GM23248 (cell line): Measurements from ENCODE around the gene BRPF3.

ENCODE experiments used
- EZH2 ChIP-seq: fragments of 200-600 bp; sonication (generic); IDR thresholded peaks from 2 replicates; pipeline ENCODE4 v1.6.1; 2018; ENCODE audit warnings: antibody characterized with exemption, mild to moderate bottlenecking; ENCODE audit not compliant: insufficient read depth, poor library complexity, severe bottlenecking
- EZH2phosphoT487 ChIP-seq: fragments of 200-600 bp; sonication (generic); IDR thresholded peaks from 2 replicates; pipeline ENCODE4 v1.6.1; 2018; ENCODE audit warnings: antibody characterized with exemption, moderate library complexity, mild to moderate bottlenecking, low read depth; ENCODE audit not compliant: insufficient read depth

DNA sequence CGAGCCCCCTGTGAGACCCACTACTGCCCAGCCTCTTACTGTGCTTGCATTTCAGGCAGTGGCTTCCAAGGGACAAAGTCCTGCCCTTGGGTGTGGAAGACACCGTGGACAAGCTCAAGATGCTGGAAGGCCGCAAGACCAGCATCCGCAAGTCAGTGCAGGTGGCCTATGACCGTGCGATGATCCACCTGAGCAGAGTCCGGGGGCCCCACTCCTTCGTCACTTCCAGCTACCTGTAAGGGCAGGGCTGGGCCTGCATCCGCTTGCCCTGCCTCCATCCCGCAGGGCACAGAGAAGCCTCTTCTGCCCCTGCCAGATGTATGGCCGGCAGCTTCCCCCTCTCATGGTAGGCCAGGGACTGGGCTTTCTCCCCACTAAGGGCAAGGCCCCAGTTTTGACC lies 33.8 kb downstream of the BRPF3 start:
- TF ChIP-seq EZH2 = no peak
- no peak for TF ChIP-seq EZH2phosphoT487
